NT2/D1 (cell line): ENCODE measurements around the gene SLC8A1.

Experiments used
- SUZ12 ChIP-seq: IDR thresholded peaks from 2 replicates; pipeline ENCODE4 v1.6.1; 2011; ENCODE audit not compliant: insufficient read length, insufficient read depth; ENCODE audit errors: extremely low read depth
- YY1 ChIP-seq: IDR thresholded peaks from 2 replicates; pipeline ENCODE4 v1.6.1; 2011; ENCODE audit not compliant: insufficient read length, insufficient read depth
- ZNF274 ChIP-seq: IDR thresholded peaks from 2 replicates; pipeline ENCODE4 v1.6.1; 2011; ENCODE audit warnings: mild to moderate bottlenecking, low read depth, low read length

DNA sequence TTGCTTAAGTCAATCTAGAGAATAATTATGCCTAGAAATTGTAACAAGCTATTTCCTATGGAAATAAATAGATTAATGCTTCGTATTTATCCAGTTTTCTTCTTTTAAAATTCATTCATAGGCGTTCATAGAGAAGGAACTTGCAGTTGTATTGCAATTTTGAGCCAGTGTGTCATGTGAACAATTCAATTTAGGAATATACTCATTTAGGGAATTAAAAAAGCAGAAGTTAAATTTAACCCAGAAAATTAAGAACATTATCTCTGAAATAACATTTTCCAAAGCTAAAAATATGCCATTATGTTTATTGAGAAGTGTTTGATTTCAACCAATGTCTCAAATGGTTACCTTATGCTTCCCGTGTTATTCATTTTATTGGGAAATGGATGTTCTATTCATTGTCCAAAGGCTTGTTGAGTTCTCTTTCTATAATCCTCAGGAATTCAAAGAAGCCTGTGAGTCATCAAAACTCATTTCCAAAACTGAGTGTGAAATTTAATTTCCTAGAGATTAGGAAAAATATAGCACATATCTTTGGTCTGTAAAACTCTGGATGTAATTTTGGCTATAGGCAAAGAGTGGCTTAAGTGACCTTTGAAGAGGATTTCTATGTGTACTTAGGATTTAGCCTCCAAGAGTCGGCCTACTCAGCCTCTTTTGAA lies 99.7 kb downstream of the SLC8A1 start:
- no peak for TF ChIP-seq ZNF274
- no peak for TF ChIP-seq SUZ12
- TF ChIP-seq YY1, result no peak
